ENCODE data around the gene PSMB7.

The PSMB7 gene

GRCh38 chr9:124415102-124415851, at the start of gene PSMB7:
Gene PSMB7, minus strand, starts transcription at chr9:124415442. Its CDS starts 17 bp downstream, at chr9:124415425.
- DNase-seq (ENCODE audit: low read depth), result peak; percentile 96

DNA sequence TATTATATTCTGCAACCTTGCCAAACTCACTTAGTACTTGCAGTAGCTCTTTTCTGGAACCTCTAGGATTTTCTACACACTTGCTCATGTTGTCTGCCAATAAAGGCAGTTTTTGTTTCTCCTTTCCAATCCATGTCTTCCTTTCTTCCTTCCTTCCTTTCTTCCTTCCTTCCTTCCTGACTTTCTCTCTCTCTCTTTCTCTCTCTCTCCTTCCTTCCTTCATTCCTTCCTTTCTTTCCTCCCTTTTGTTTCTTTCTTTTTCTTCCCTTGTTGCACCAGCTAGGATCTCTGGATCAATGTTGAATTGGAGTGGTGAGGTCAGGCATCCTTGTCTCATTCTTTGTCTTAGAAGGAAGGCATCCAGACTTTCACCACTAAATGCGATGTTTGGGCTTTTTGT, 47.5 kb upstream of the PSMB7 start:
- DNase-seq (ENCODE audit: low read depth), result no peak

DNA sequence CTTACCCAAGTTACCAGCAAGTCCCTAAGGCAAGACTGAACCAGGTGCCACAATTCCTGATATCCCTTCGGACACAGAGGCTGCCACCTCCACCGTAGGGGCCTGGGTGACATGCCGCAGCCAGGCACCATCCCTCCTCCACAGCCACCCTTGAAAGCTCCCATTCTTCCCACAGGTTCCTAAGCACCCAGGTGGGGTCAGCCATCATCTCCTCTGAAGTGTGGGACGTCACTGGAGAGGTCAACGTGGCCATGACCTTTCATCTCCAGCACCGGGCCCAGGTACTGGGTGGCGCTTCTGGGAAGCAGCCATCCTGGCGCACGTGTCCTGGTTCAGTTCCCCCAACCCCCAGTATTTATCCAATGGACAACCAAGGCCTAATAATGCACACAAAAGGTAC, 43.2 kb upstream of the PSMB7 start:
- DNase-seq (ENCODE audit: low read depth), result no peak

- DNase-seq (ENCODE audit: low read depth), result no peak
Measured at GRCh38 chr9:124457887-124458431, 42.7 kb upstream of the PSMB7 start.

DNA sequence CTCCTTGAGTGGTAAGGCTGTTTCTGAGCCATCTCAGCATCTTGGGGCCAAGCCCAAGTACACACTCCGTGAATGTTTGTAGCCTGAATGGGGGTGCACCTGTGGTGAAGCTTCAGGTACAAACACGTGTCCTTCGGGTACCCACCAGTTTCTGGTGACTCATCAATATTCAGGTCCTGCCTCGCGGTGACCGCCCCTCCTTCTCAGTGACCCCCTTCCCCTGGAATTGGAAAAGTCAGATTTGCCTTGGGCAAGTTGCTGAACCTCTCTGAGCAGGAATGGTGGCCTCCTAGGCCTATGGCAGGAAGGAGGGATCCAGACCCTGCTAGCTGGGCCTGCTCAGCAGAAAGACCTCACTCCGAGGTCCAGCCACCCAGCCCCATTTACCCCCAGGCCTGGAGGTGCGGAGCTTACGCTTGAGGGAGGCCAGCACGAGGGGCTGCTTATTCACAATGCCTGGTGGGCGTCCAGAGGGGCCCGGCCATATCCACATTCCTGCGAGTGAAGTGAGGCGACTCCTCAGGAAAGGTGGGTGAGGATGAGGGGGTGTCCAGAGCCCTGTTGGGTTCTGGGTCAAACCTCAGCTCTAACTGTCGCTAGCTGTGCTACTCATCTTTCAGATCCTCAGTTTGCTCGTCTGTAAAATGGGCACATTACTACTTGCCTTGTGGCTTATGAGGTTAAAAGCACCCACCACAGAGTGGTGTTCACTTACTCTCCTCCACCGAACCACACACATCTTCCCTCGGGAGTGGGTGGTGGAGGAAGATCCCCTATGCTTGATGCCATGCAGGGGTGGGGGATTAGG, 42.0 kb upstream of the PSMB7 start:
- no peak for DNase-seq (ENCODE audit: low read depth)

- no peak for DNase-seq (ENCODE audit: low read depth)
Measured at GRCh38 chr9:124456341-124457078, 41.3 kb upstream of the PSMB7 start.

DNA sequence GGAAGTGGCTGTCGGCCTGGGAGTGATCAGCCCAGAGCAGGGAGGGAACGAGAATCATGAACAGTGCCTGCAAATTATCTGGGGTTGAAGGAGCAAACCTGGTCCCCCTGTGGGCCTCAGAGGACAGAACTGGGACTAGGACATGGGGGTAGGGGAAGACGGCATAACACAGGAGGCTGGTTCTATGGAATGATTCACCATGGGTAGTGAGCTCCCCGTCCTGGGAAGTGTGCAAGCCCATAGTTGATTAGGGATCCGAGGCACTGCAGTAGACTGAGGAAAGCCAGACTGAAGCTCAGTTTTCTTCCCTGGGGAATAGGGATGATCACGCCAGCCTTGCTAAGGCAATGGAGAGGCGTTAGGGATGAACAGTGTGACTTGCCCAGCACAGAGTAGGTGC, 40.6 kb upstream of the PSMB7 start:
- no peak for DNase-seq (ENCODE audit: low read depth)

DNA sequence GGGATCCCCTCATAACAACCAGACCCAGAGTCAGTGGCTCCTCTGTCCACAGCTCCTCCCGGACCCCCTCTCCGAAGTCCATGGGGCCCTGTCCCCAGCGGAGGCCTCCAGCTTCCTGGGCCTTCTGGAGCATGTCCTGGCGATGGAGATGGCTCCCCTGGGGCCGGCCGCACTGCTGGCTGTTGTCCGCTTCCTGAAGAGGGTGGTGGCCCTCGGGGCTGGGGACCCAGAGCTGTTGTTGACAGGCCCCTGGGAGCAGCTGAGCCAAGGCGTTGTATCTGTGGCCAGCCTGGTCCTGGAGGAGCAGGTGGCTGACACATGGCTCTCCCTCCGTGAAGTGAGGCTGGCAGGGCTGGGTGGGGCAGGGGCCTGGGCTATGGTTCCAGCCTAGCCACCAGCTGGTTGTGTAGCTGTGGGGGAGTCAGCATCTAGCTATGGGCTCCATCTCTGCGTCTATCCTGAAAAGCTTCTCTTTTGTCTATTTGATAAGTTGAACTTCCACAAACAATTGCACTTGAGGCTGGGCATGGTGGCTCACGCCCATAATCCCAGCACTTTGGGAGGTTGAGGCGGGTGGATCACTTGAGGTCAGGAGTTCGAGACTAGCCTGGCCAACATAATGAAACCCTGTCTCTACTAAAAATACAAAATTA, 39.7 kb upstream of the PSMB7 start:
- DNase-seq (ENCODE audit: low read depth), result no peak

DNA sequence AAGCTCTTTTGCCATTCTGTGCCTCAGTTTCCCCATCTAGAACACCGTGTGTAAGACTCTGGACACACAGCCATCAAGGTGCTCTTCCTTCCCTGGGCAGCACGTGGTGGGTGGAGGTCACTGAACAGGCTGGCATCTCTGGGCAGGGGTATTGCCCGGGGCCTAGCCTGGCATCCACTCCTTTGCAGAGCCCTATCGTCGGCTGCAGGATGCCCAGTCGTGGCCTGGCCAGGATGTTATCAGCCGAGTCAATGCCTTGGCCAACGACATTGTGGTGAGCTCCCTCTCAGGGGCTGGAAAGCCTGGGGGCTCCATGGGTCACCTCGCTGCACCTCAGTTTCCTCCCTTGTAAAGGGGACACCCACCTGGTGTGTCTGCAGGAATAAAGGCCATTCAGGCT, 39.1 kb upstream of the PSMB7 start:
- no peak for DNase-seq (ENCODE audit: low read depth)

DNA sequence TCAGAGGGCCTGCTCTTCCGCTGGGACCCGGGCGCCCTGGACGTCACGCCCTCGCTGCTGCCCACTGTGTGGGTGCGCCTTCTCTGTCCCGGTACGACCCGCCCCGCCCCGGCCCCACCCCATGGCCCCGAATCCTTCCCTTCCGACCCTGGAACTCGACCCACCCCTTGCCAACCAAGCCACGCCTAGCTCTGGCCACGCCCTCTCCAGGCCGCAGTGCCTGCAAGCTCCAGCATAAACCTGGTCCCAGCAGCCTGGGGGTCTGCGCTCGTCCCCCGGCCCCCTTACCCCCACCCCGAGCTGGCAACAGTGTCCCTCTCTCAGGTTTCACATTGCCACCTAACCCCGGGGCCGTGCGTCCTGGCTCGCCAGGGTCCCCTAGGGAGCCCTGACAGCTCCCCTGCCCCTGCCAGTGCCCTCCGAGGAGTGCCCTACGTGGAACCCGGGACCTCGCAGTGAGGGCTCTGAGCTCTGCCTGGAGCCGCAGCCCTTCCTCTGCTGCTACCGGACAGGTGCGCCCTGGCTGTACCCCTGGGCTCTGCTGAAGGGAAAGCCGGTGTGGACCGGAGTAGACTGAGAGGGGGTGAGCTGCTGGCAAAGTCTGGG, 38.4 kb upstream of the PSMB7 start:
- no peak for DNase-seq (ENCODE audit: low read depth)

GRCh38 chr9:124452841-124453585, 37.8 kb upstream of the PSMB7 start:
- DNase-seq (ENCODE audit: low read depth), result no peak

DNA sequence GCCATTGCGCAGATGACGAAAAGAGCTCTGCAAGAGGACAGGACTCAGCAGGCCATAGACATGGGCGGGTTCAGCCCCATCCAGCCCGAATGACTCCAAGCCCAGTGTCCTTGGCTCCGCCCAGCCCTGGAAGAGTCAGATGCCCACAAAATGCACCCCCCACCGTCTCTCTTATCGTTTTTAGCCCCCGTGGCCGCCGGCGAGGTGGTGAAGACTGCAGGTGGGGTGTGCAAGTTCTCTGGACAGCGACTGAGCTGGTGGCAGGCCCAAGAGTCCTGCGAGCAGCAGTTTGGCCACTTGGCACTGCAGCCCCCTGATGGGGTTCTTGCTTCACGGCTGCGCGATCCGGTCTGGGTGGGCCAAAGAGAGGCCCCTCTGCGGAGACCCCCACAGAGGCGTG, 37.1 kb upstream of the PSMB7 start:
- DNase-seq (ENCODE audit: low read depth), result no peak

DNA sequence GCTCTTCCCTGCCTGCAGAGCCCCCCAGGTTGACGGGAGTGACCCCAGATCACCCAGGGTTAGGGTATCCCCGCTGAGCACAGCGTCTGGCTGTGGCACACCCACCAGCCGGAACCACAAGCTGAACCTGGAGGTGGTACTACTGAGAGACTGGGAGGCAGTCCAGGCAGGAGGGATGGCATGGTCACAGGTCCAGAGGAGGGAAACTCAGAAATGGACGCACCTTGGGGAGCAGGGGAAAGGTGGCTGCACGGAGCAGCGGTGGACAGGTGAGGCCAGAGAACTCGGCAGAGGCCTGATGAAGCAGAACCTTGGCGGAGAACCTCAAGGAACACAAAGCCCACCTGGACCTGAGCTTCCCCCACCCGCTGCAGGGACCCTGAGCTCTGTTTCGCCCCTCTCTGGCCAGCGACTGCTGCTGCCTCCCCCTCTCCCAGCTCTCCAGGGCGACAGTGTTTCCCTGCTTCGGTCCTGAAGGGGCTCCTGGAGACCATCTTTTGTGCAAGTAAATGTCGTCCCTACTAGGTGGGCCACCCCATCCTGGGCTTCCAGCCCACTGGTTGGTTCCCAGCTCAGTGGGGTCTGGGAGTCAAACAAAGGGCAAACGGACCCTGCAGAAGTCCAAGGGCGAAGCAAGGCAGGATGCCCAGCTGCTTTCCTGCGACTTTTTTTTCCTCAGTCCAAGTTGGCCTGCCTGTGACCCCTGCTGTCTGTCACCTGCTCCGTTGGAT, 35.9 kb upstream of the PSMB7 start:
- no peak for DNase-seq (ENCODE audit: low read depth)

- DNase-seq (ENCODE audit: low read depth), result no peak
Measured at GRCh38 chr9:124450241-124450924, 35.1 kb upstream of the PSMB7 start, which contains the start of gene ADGRD2. Gene ADGRD2, plus strand, starts transcription at chr9:124450451. Its CDS starts 1,216 bp downstream, at chr9:124451667.

- no peak for DNase-seq (ENCODE audit: low read depth)
Measured at GRCh38 chr9:124449381-124450151, 34.3 kb upstream of the PSMB7 start.

- no peak for DNase-seq (ENCODE audit: low read depth)
Measured at GRCh38 chr9:124448019-124448418, 32.8 kb upstream of the PSMB7 start.

DNA sequence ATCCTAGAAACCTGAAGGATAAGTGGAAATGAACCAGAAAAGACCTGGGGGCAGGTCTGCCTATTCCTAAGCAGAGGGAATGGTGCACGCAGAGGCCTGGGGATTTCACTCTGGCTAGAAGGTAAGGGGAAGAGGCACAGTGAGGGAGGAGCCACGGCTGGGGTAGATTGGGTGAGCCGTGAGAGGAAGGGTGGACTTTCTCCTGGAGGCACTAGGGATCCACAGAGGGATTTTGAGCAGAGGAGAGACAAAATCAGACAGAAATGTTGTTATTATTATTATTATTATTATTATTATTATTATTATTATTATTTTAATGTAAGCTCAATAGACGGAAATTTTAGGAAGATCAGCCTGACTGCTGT, 32.0 kb upstream of the PSMB7 start:
- DNase-seq (ENCODE audit: low read depth), result no peak

DNA sequence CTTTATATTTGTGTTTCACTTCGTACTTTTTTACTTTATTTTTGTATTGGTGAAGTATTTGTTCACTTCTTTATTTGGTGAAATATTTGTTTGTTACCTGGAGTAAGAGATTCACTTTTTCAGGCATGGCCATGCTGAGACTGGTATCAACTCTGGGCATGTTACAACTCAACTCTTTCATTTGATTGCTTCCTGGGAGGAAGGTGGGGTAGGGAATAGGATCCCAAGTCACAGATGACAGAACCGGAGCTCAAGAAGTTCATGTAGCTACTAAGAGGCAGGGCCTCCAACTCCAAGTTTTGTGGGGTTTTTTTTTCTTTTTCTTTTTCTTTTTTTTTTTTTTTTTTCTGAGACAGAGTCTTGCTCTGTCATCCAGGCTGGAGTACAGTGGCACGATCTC, 28.9 kb upstream of the PSMB7 start:
- no peak for DNase-seq (ENCODE audit: low read depth)

- DNase-seq (ENCODE audit: low read depth), result no peak
Measured at GRCh38 chr9:124443625-124444024, 28.4 kb upstream of the PSMB7 start.

Data from stimulated activated CD8-positive, alpha-beta memory T cell treated with anti-CD3 and anti-CD28 coated beads, Interleukin-7, amount 100 ng/mL, for 24 hours (primary cell).